ENCODE measurements around the gene PTK6. TPM values are rescaled to one million over a fixed set of nuclear protein-coding genes. Genes with fewer than 3 reads are reported as not detected.
"Not testable (repeated sequence)": the region's sequence is repeated elsewhere in the genome, so short reads cannot be mapped to it uniquely, and the experiment has no call there.

PTK6 gene
- total RNA-seq, 4 donors from 2014 or later = 90.5 to 147 (median 103) TPM

- in situ Hi-C loops (cut with MboI; ENCODE audit: low pct_ligation_motif_present in 1 of 4, low pct_unique_long_range_greater_than_20kb in 1 of 4, low sequenced_read_pairs in 3 of 4) = no loop called here
- H3K27me3 ChIP-seq = peaks cover 89% of the 10 kb centered on the region
- no peaks in the 10 kb centered on the region for H3K9me3 ChIP-seq
- H3K27ac ChIP-seq = no peak overlapping the region
- intact Hi-C loops (cut with DNase I; ENCODE audit: low total_unique reads) = no loop called here
- DNase-seq = no peak
- H3K4me1 ChIP-seq = no peaks in the 10 kb centered on the region
- H3K36me3 ChIP-seq = no peaks in the 10 kb centered on the region
- H3K4me3 ChIP-seq = no peak overlapping the region
- TF ChIP-seq POLR2AphosphoS5 (IDR thresholded peaks at IDR 0.05) = no peak
- WGBS, 2 donors (ENCODE audit: low coverage in 1 of 2) = 35% methylated on average over 9 of the region's 11 CpGs; no CpG with 5 or more reads in 1 of the 2 donors
Observed at GRCh38 chr20:63482021-63482587, 55.1 kb downstream of the PTK6 start.

- in situ Hi-C loops (cut with MboI; ENCODE audit: low pct_ligation_motif_present in 1 of 4, low pct_unique_long_range_greater_than_20kb in 1 of 4, low sequenced_read_pairs in 3 of 4) (no loop called here), intact Hi-C loops (cut with DNase I; ENCODE audit: low total_unique reads) (no loop called here)
- Histone ChIP-seq H3K27me3 (peaks cover 93% of the 10 kb centered on the region), H3K4me1 (no peaks in the 10 kb centered on the region), H3K36me3 (no peaks in the 10 kb centered on the region), H3K9me3 (no peaks in the 10 kb centered on the region), H3K4me3 (no peak overlapping the region), H3K27ac (no peak overlapping the region)
- no peak for DNase-seq
- WGBS, 2 donors (ENCODE audit: low coverage in 1 of 2) = 62% methylated on average over 12 of the region's 12 CpGs; no CpG with 5 or more reads in 1 of the 2 donors
- TF ChIP-seq POLR2AphosphoS5 (IDR thresholded peaks at IDR 0.05) (no peak), POLR2A (IDR thresholded peaks at IDR 0.05) (no peak), EP300 (IDR thresholded peaks at IDR 0.05; ENCODE audit: low read depth) (no peak), CTCF (IDR thresholded peaks at IDR 0.05) (no peak)
Observed at GRCh38 chr20:63481503-63481902, 55.7 kb downstream of the PTK6 start.

GRCh38 chr20:63479695-63480419, 57.3 kb downstream of the PTK6 start:
- H3K36me3 ChIP-seq; in situ Hi-C loops (cut with MboI; ENCODE audit: low pct_ligation_motif_present in 1 of 4, low pct_unique_long_range_greater_than_20kb in 1 of 4, low sequenced_read_pairs in 3 of 4); H3K4me1 ChIP-seq; H3K9me3 ChIP-seq; H3K27ac ChIP-seq; intact Hi-C loops (cut with DNase I; ENCODE audit: low total_unique reads); H3K4me3 ChIP-seq; DNase-seq: not testable (repeated sequence)
- WGBS, 2 donors (ENCODE audit: low coverage in 1 of 2) = 40 to 55% methylated on average over 1 to 32 of the region's 32 CpGs
- peaks cover 98% of the 10 kb centered on the region for H3K27me3 ChIP-seq

- WGBS, 2 donors (ENCODE audit: low coverage in 1 of 2) = 82% methylated on average over 26 of the region's 34 CpGs; no CpG with 5 or more reads in 1 of the 2 donors
Observed at GRCh38 chr20:63478346-63479302, 58.6 kb downstream of the PTK6 start.

More at GRCh38 chr20:63478346-63479302, 58.6 kb downstream of the PTK6 start:
- Histone ChIP-seq H3K27me3 (peaks cover 98% of the 10 kb centered on the region), H3K36me3 (no peaks in the 10 kb centered on the region), H3K4me3 (no peak overlapping the region), H3K9me3 (no peaks in the 10 kb centered on the region), H3K27ac (no peak overlapping the region), H3K4me1 (no peaks in the 10 kb centered on the region)
- TF ChIP-seq POLR2A (IDR thresholded peaks at IDR 0.05) = no peak
- no peak for TF ChIP-seq EP300 (IDR thresholded peaks at IDR 0.05; ENCODE audit: low read depth)
- no peak for TF ChIP-seq POLR2AphosphoS5 (IDR thresholded peaks at IDR 0.05)
- TF ChIP-seq CTCF (IDR thresholded peaks at IDR 0.05) = no peak
- in situ Hi-C loops (cut with MboI; ENCODE audit: low pct_ligation_motif_present in 1 of 4, low pct_unique_long_range_greater_than_20kb in 1 of 4, low sequenced_read_pairs in 3 of 4) (no loop called here), intact Hi-C loops (cut with DNase I; ENCODE audit: low total_unique reads) (no loop called here)
- DNase-seq = no peak

Other genes starting within 250 kb of the PTK6 start
- 10 to 100 TPM in 1 of 4 donors, not detected in 3; 43.8 TPM for gene COL20A1, start 244.2 kb downstream of the PTK6 start, total RNA-seq
- under 1 TPM in 1 of 4 donors, not detected in 3; 0.20 TPM for gene CHRNA4, start 176.0 kb downstream of the PTK6 start, total RNA-seq
- gene KCNQ2, start 64.7 kb downstream of the PTK6 start, total RNA-seq = under 1 TPM in 3 of 4 donors, not detected in 1; 0.32 to 0.41 (median 0.37) TPM
- gene EEF1A2, start 38.3 kb downstream of the PTK6 start, total RNA-seq = 1 to 10 TPM in 3 of 4 donors, under 1 TPM in 1; 0.75 to 5.0 (median 3.3) TPM
- 100 to 1,000 TPM; 320 to 695 (median 517) TPM for gene PPDPF, start 16.6 kb downstream of the PTK6 start, total RNA-seq
- gene SRMS, start 10.4 kb upstream of the PTK6 start, total RNA-seq = under 1 TPM in 1 of 4 donors, not detected in 3; 0.79 TPM
- not detected for gene FNDC11, start 16.8 kb upstream of the PTK6 start, total RNA-seq
- gene HELZ2, start 36.9 kb upstream of the PTK6 start, total RNA-seq = 10 to 100 TPM; 32.9 to 49.4 (median 38.8) TPM
- 10 to 100 TPM in 3 of 4 donors, 1 to 10 TPM in 1; 9.0 to 20.3 (median 13.5) TPM for gene GMEB2, start 89.7 kb upstream of the PTK6 start, total RNA-seq
- 1 to 10 TPM in 3 of 4 donors, under 1 TPM in 1; 0.75 to 7.1 (median 4.4) TPM for gene STMN3, start 116.0 kb upstream of the PTK6 start, total RNA-seq
- gene RTEL1, start 120.9 kb upstream of the PTK6 start, total RNA-seq = 10 to 100 TPM; 18.8 to 84.9 (median 24.1) TPM
- gene TNFRSF6B, start 159.3 kb upstream of the PTK6 start, total RNA-seq = 10 to 100 TPM in 3 of 4 donors, 1 to 10 TPM in 1; 4.2 to 34.4 (median 13.6) TPM
- 10 to 100 TPM; 46.2 to 75.4 (median 56.2) TPM for gene ARFRP1, start 170.6 kb upstream of the PTK6 start, total RNA-seq
- gene ZGPAT, start 170.7 kb upstream of the PTK6 start, total RNA-seq = 100 to 1,000 TPM in 2 of 4 donors, 10 to 100 TPM in 2; 29.1 to 346 (median 76.5) TPM
- 10 to 100 TPM; 24.4 to 91.1 (median 44.0) TPM for gene LIME1, start 199.3 kb upstream of the PTK6 start, total RNA-seq
- 10 to 100 TPM; 26.3 to 50.2 (median 47.7) TPM for gene SLC2A4RG, start 202.4 kb upstream of the PTK6 start, total RNA-seq

Data from transverse colon (tissue), 4 donors.